WTC11 (cell line): ENCODE measurements around the gene STAP2.

Experiments used
- ATF1 ChIP-seq: sonication (generic); formaldehyde crosslinking; IDR thresholded peaks from 2 replicates; pipeline ENCODE4 v1.8.1; 2023; ENCODE audit warnings: mild to moderate bottlenecking, moderate library complexity, missing genetic modification reagents
- ATF3 ChIP-seq: sonication (generic); formaldehyde crosslinking; conservative IDR thresholded peaks from 2 replicates; pipeline ENCODE4 v1.8.1; 2022; ENCODE audit warnings: mild to moderate bottlenecking, missing genetic modification reagents
- CREB1 ChIP-seq: sonication (generic); formaldehyde crosslinking; IDR thresholded peaks from 2 replicates; pipeline ENCODE4 v1.8.0; 2023; ENCODE audit warnings: mild to moderate bottlenecking, missing genetic modification reagents
- CTCF ChIP-seq: fragments of 200-600 bp; IDR thresholded peaks from 2 replicates; pipeline ENCODE4 v1.8.0; 2022; ENCODE audit warnings: antibody characterized with exemption
- E2F5 ChIP-seq: sonication (generic); formaldehyde crosslinking; IDR thresholded peaks from 2 replicates; pipeline ENCODE4 v1.8.1; 2022; ENCODE audit warnings: mild to moderate bottlenecking, moderate library complexity, missing genetic modification reagents
- GTF2I ChIP-seq: fragments of 250-450 bp; sonication (Bioruptor Pico); conservative IDR thresholded peaks from 2 replicates; pipeline ENCODE4 v1.4.0; 2021; ENCODE audit warnings: mild to moderate bottlenecking
- SP1 ChIP-seq: sonication (generic); formaldehyde crosslinking; conservative IDR thresholded peaks from 2 replicates; pipeline ENCODE4 v1.8.1; 2022; ENCODE audit warnings: missing genetic modification reagents
- TCF7 ChIP-seq: sonication (generic); formaldehyde crosslinking; IDR thresholded peaks from 2 replicates; pipeline ENCODE4 v1.8.0; 2022; ENCODE audit warnings: mild to moderate bottlenecking, low read depth, missing genetic modification reagents, moderate library complexity
- USF2 ChIP-seq: sonication (generic); formaldehyde crosslinking; IDR thresholded peaks from 2 replicates; pipeline ENCODE4 v1.8.1; 2023; ENCODE audit warnings: mild to moderate bottlenecking, missing genetic modification reagents, moderate library complexity
- TF ChIP-seq, protein P1 (sequence below): sonication (generic); formaldehyde crosslinking; IDR thresholded peaks from 2 replicates; pipeline ENCODE4 v1.8.1; 2023; ENCODE audit warnings: mild to moderate bottlenecking, missing genetic modification reagents
- TF ChIP-seq, protein P2 (sequence below): sonication (generic); formaldehyde crosslinking; IDR thresholded peaks from 2 replicates; pipeline ENCODE4 v1.8.0; 2022; ENCODE audit warnings: mild to moderate bottlenecking, missing genetic modification reagents

- TF ChIP-seq CTCF, result no peak
- no peak for TF ChIP-seq SP1 (CRISPR knock-in tag)
- TF ChIP-seq, protein P1, sequence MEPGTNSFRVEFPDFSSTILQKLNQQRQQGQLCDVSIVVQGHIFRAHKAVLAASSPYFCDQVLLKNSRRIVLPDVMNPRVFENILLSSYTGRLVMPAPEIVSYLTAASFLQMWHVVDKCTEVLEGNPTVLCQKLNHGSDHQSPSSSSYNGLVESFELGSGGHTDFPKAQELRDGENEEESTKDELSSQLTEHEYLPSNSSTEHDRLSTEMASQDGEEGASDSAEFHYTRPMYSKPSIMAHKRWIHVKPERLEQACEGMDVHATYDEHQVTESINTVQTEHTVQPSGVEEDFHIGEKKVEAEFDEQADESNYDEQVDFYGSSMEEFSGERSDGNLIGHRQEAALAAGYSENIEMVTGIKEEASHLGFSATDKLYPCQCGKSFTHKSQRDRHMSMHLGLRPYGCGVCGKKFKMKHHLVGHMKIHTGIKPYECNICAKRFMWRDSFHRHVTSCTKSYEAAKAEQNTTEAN, result no peak
- no peak for TF ChIP-seq USF2 (CRISPR knock-in tag)
- no peak for TF ChIP-seq ATF1 (CRISPR knock-in tag)
- TF ChIP-seq ATF3 (CRISPR knock-in tag), result no peak
- TF ChIP-seq, protein P2, sequence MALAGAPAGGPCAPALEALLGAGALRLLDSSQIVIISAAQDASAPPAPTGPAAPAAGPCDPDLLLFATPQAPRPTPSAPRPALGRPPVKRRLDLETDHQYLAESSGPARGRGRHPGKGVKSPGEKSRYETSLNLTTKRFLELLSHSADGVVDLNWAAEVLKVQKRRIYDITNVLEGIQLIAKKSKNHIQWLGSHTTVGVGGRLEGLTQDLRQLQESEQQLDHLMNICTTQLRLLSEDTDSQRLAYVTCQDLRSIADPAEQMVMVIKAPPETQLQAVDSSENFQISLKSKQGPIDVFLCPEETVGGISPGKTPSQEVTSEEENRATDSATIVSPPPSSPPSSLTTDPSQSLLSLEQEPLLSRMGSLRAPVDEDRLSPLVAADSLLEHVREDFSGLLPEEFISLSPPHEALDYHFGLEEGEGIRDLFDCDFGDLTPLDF (CRISPR knock-in tag), result no peak
- TF ChIP-seq CREB1 (CRISPR knock-in tag), result no peak
- no peak for TF ChIP-seq E2F5
- TF ChIP-seq TCF7 (CRISPR knock-in tag), result no peak
- TF ChIP-seq GTF2I (CRISPR knock-in tag), result no peak
These were observed 33.4 kb downstream of the STAP2 start for GRCh38 chr19:4305257-4305612.
